GM23338 (cell line): ENCODE measurements around the gene PARD3. TPM values are rescaled to one million over a fixed set of nuclear protein-coding genes. Genes with fewer than 3 reads are reported as not detected.

ENCODE experiments used
- ATAC-seq: fragments of 200-7000 bp; cut with Tn5 transposase; 3 replicates; pipeline ENCODE4 v1.9.1; 2020
- DNase-seq: peaks from one replicate; pipeline ENCODE4 v3.0.0-alpha.2; 2015; ENCODE audit warnings: low spot score
- H2AFZ ChIP-seq: fragments of 200-600 bp; sonication (generic); 2 replicates; pipeline ENCODE4 v1.8.0; 2016; ENCODE audit warnings: antibody characterized with exemption, mild to moderate bottlenecking, moderate library complexity
- H3F3A ChIP-seq: fragments of 200-600 bp; sonication (generic); replicated peaks from 2 replicates; pipeline ENCODE4 v1.8.0; 2017; ENCODE audit warnings: antibody characterized with exemption, mixed run types, low read depth
- H3K27ac ChIP-seq: fragments of 200-600 bp; sonication (generic); 2 replicates; pipeline ENCODE4 v1.6.1; 2016; ENCODE audit warnings: low read depth
- H3K27me3 ChIP-seq: fragments of 200-600 bp; sonication (generic); 2 replicates; pipeline ENCODE4 v1.8.0; 2016; ENCODE audit warnings: mild to moderate bottlenecking, mixed run types, moderate library complexity; ENCODE audit not compliant: insufficient read depth
- H3K36me3 ChIP-seq: fragments of 200-600 bp; sonication (generic); 2 replicates; pipeline ENCODE4 v1.8.0; 2016; ENCODE audit warnings: mild to moderate bottlenecking; ENCODE audit not compliant: insufficient read depth
- H3K4me1 ChIP-seq: fragments of 200-600 bp; sonication (generic); 2 replicates; pipeline ENCODE4 v1.8.0; 2016; ENCODE audit warnings: mild to moderate bottlenecking, moderate library complexity; ENCODE audit not compliant: insufficient read depth
- H3K4me2 ChIP-seq: fragments of 200-600 bp; sonication (generic); 2 replicates; pipeline ENCODE4 v1.7.1; 2017; ENCODE audit warnings: mixed run types
- H3K4me3 ChIP-seq: fragments of 200-600 bp; sonication (generic); 2 replicates; pipeline ENCODE4 v1.6.1; 2016; ENCODE audit warnings: mixed run types
- H3K79me2 ChIP-seq: fragments of 200-600 bp; sonication (generic); replicated peaks from 2 replicates; pipeline ENCODE4 v1.8.0; 2017; ENCODE audit warnings: mild to moderate bottlenecking; ENCODE audit not compliant: insufficient read depth
- H3K9me2 ChIP-seq: fragments of 200-600 bp; sonication (generic); 2 replicates; pipeline ENCODE4 v1.8.0; 2017; ENCODE audit not compliant: insufficient read depth
- H4K20me1 ChIP-seq: fragments of 200-600 bp; sonication (generic); replicated peaks from 2 replicates; pipeline ENCODE4 v1.8.0; 2017; ENCODE audit warnings: mild to moderate bottlenecking; ENCODE audit not compliant: insufficient read depth
- H3K27ac Mint-ChIP-seq: 2 replicates; pipeline ENCODE4 v1.8.0; 2020; ENCODE audit warnings: inconsistent platforms, mild to moderate bottlenecking, moderate library complexity, mixed read lengths
- H3K27me3 Mint-ChIP-seq: 3 replicates; pipeline ENCODE4 v1.8.0; 2022; ENCODE audit warnings: low read depth, mild to moderate bottlenecking, moderate library complexity, mixed read lengths, inconsistent platforms; ENCODE audit not compliant: insufficient read depth, poor library complexity
- H3K36me3 Mint-ChIP-seq: 3 replicates; pipeline ENCODE4 v1.8.0; 2021; ENCODE audit warnings: low read depth, mild to moderate bottlenecking, inconsistent platforms, moderate library complexity, mixed read lengths
- H3K4me1 Mint-ChIP-seq: 3 replicates; pipeline ENCODE4 v1.8.0; 2020; ENCODE audit warnings: mild to moderate bottlenecking, inconsistent platforms, mixed read lengths
- H3K4me3 Mint-ChIP-seq: 3 replicates; pipeline ENCODE4 v1.8.0; 2021; ENCODE audit warnings: moderate library complexity, mild to moderate bottlenecking, inconsistent platforms, mixed read lengths
- H3K9me3 Mint-ChIP-seq: 3 replicates; pipeline ENCODE4 v1.8.0; 2020; ENCODE audit warnings: moderate library complexity, mild to moderate bottlenecking, inconsistent platforms, mixed read lengths
- CREB1 ChIP-seq: fragments of 250-450 bp; sonication (Bioruptor Pico); IDR thresholded peaks from 2 replicates; pipeline ENCODE4 v1.5.0; 2020; ENCODE audit warnings: low read depth, mild to moderate bottlenecking, moderate library complexity
- EZH2 ChIP-seq: fragments of 200-600 bp; sonication (generic); IDR thresholded peaks from one replicate; pipeline ENCODE4 v1.8.0; 2017; ENCODE audit warnings: antibody characterized with exemption, mild to moderate bottlenecking, low read depth; ENCODE audit not compliant: unreplicated experiment
- EZH2phosphoT487 ChIP-seq: fragments of 200-600 bp; sonication (generic); IDR thresholded peaks from one replicate; pipeline ENCODE4 v1.8.1; 2018; ENCODE audit warnings: antibody characterized with exemption; ENCODE audit not compliant: unreplicated experiment
- JUNB ChIP-seq: IDR thresholded peaks from one replicate; pipeline ENCODE4 v1.6.1; 2016; ENCODE audit warnings: antibody characterized with exemption; ENCODE audit not compliant: unreplicated experiment
- NANOG ChIP-seq: IDR thresholded peaks from 2 replicates; pipeline ENCODE4 v1.6.1; 2016; ENCODE audit warnings: antibody characterized with exemption, borderline replicate concordance
- POLR2AphosphoS5 ChIP-seq: IDR thresholded peaks from 2 replicates; pipeline ENCODE4 v1.6.1; 2016; ENCODE audit warnings: antibody characterized with exemption, low read depth
- REST ChIP-seq: IDR thresholded peaks from one replicate; pipeline ENCODE4 v1.6.1; 2018; ENCODE audit warnings: antibody characterized with exemption; ENCODE audit not compliant: unreplicated experiment
- STAT1 ChIP-seq: IDR thresholded peaks from one replicate; pipeline ENCODE4 v1.6.1; 2016; ENCODE audit warnings: antibody characterized with exemption; ENCODE audit not compliant: unreplicated experiment
- ZNF114 ChIP-seq: fragments of 250-450 bp; sonication (Bioruptor Pico); IDR thresholded peaks from 2 replicates; pipeline ENCODE4 v1.5.0; 2020; ENCODE audit warnings: mild to moderate bottlenecking, moderate library complexity
- ZNF331 ChIP-seq: fragments of 250-450 bp; sonication (Bioruptor Pico); IDR thresholded peaks from 2 replicates; pipeline ENCODE4 v1.5.0; 2020; ENCODE audit warnings: low read depth, mild to moderate bottlenecking, moderate library complexity
- polyA plus RNA-seq: library from polyadenylated mRNA; unstranded; fragments of >200 nt; fragmentation: Nextera tagmentation; extraction: Ambion mirVana; gene quantifications from 2 replicates; pipeline ENCODE4 v1.2.1, GENCODE V29; 2016
- total RNA-seq: library from RNA; depleted of rRNA; stranded (reverse); fragments of >200 nt; shearing (Covaris generic); gene quantifications from 2 replicates; pipeline ENCODE4 v1.2.3, GENCODE V29; 2014
- TF ChIP-seq, protein P1 (sequence below): IDR thresholded peaks from 2 replicates; pipeline ENCODE4 v1.6.1; 2016; ENCODE audit warnings: antibody characterized with exemption
- TF ChIP-seq, protein P2 (sequence below): fragments of 250-450 bp; sonication (Bioruptor Pico); IDR thresholded peaks from 2 replicates; pipeline ENCODE4 v1.5.0; 2020; ENCODE audit warnings: mild to moderate bottlenecking, moderate library complexity
- TF ChIP-seq, protein P3 (sequence below), 2 experiments: fragments of 200-600 bp in 1 of 2; sonication (generic) in 1 of 2; conservative IDR thresholded peaks; 2 replicates each; pipeline versions ENCODE4 v1.5.1 to v1.6.1; 2016 to 2017; ENCODE audit warnings: antibody characterized with exemption in 2 of 2, low read depth in 2 of 2, mild to moderate bottlenecking in 2 of 2, moderate library complexity in 1 of 2

The PARD3 gene
- total and polyA plus RNA-seq, 2 experiments from 2014 or later = 30.2 to 51.4 TPM

DNA sequence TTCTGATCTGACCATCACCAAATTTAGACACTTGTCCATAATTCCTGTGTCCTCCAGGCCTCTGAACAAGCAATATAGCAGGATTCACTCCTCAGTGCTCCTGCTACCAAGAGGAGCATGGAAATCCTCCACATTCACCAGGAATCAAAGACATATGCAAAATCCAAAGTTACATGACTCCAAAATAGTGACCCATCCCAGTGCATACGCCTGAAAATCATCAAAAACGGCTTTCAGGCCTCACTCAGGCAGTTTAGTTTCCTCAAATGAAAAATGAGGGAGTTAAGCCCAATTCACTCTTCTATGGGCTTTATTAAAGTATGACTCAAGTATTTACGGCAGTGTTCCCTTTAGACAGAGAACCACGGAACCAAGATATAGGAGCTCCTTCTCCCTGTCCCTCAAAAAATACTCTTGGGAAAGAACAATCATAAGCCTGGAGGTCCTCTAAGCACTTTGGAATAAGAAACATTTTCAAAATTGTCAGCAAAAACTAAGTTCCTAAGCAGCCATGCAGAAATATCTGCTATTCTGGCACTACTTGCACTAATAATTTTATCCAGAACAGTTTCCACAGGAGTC lies 240.7 kb downstream of the PARD3 start:
- H3K4me2 ChIP-seq = no peak overlapping the region
- H3K4me1 ChIP-seq = peaks cover 30% of the 10 kb centered on the region
- Mint-ChIP-seq H3K9me3 (no peaks in the 10 kb centered on the region), H3K4me3 (no peak overlapping the region), H3K27me3 (peaks cover 6% of the 10 kb centered on the region), H3K27ac (no peak overlapping the region; the same call in 1 of the 2 replicates), H3K4me1 (peaks cover 46% of the 10 kb centered on the region), H3K36me3 (no peaks in the 10 kb centered on the region; the same call in 2 of the 3 replicates)
- no peak overlapping the region for H3K4me3 ChIP-seq
- H3K79me2 ChIP-seq = peaks cover 41% of the 10 kb centered on the region
- no peaks in the 10 kb centered on the region for H3K9me2 ChIP-seq
- no peak for ATAC-seq
- H2AFZ ChIP-seq = no peak overlapping the region
- no peaks in the 10 kb centered on the region for H4K20me1 ChIP-seq
- H3K36me3 ChIP-seq = no peaks in the 10 kb centered on the region
- no peak for DNase-seq
- no peaks in the 10 kb centered on the region for H3K27me3 ChIP-seq
- TF ChIP-seq NANOG (no peak), ZNF114 (CRISPR knock-in tag) (no peak), STAT1 (no peak), EZH2 (no peak), EZH2phosphoT487 (no peak), ZNF331 (no peak), JUNB (no peak), POLR2AphosphoS5 (no peak), CREB1 (CRISPR knock-in tag) (no peak), REST (no peak)
- TF ChIP-seq, protein P1, sequence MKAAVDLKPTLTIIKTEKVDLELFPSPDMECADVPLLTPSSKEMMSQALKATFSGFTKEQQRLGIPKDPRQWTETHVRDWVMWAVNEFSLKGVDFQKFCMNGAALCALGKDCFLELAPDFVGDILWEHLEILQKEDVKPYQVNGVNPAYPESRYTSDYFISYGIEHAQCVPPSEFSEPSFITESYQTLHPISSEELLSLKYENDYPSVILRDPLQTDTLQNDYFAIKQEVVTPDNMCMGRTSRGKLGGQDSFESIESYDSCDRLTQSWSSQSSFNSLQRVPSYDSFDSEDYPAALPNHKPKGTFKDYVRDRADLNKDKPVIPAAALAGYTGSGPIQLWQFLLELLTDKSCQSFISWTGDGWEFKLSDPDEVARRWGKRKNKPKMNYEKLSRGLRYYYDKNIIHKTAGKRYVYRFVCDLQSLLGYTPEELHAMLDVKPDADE = no peak
- TF ChIP-seq, protein P2, sequence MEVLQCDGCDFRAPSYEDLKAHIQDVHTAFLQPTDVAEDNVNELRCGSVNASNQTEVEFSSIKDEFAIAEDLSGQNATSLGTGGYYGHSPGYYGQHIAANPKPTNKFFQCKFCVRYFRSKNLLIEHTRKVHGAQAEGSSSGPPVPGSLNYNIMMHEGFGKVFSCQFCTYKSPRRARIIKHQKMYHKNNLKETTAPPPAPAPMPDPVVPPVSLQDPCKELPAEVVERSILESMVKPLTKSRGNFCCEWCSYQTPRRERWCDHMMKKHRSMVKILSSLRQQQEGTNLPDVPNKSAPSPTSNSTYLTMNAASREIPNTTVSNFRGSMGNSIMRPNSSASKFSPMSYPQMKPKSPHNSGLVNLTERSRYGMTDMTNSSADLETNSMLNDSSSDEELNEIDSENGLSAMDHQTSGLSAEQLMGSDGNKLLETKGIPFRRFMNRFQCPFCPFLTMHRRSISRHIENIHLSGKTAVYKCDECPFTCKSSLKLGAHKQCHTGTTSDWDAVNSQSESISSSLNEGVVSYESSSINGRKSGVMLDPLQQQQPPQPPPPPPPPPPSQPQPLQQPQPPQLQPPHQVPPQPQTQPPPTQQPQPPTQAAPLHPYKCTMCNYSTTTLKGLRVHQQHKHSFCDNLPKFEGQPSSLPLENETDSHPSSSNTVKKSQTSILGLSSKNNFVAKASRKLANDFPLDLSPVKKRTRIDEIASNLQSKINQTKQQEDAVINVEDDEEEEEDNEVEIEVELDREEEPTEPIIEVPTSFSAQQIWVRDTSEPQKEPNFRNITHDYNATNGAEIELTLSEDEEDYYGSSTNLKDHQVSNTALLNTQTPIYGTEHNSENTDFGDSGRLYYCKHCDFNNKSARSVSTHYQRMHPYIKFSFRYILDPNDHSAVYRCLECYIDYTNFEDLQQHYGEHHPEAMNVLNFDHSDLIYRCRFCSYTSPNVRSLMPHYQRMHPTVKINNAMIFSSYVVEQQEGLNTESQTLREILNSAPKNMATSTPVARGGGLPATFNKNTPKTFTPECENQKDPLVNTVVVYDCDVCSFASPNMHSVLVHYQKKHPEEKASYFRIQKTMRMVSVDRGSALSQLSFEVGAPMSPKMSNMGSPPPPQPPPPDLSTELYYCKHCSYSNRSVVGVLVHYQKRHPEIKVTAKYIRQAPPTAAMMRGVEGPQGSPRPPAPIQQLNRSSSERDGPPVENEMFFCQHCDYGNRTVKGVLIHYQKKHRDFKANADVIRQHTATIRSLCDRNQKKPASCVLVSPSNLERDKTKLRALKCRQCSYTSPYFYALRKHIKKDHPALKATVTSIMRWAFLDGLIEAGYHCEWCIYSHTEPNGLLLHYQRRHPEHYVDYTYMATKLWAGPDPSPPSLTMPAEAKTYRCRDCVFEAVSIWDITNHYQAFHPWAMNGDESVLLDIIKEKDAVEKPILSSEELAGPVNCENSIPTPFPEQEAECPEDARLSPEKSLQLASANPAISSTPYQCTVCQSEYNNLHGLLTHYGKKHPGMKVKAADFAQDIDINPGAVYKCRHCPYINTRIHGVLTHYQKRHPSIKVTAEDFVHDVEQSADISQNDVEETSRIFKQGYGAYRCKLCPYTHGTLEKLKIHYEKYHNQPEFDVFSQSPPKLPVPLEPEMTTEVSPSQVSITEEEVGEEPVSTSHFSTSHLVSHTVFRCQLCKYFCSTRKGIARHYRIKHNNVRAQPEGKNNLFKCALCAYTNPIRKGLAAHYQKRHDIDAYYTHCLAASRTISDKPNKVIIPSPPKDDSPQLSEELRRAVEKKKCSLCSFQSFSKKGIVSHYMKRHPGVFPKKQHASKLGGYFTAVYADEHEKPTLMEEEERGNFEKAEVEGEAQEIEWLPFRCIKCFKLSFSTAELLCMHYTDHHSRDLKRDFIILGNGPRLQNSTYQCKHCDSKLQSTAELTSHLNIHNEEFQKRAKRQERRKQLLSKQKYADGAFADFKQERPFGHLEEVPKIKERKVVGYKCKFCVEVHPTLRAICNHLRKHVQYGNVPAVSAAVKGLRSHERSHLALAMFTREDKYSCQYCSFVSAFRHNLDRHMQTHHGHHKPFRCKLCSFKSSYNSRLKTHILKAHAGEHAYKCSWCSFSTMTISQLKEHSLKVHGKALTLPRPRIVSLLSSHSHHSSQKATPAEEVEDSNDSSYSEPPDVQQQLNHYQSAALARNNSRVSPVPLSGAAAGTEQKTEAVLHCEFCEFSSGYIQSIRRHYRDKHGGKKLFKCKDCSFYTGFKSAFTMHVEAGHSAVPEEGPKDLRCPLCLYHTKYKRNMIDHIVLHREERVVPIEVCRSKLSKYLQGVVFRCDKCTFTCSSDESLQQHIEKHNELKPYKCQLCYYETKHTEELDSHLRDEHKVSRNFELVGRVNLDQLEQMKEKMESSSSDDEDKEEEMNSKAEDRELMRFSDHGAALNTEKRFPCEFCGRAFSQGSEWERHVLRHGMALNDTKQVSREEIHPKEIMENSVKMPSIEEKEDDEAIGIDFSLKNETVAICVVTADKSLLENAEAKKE (CRISPR knock-in tag) = no peak
- TF ChIP-seq, protein P3, sequence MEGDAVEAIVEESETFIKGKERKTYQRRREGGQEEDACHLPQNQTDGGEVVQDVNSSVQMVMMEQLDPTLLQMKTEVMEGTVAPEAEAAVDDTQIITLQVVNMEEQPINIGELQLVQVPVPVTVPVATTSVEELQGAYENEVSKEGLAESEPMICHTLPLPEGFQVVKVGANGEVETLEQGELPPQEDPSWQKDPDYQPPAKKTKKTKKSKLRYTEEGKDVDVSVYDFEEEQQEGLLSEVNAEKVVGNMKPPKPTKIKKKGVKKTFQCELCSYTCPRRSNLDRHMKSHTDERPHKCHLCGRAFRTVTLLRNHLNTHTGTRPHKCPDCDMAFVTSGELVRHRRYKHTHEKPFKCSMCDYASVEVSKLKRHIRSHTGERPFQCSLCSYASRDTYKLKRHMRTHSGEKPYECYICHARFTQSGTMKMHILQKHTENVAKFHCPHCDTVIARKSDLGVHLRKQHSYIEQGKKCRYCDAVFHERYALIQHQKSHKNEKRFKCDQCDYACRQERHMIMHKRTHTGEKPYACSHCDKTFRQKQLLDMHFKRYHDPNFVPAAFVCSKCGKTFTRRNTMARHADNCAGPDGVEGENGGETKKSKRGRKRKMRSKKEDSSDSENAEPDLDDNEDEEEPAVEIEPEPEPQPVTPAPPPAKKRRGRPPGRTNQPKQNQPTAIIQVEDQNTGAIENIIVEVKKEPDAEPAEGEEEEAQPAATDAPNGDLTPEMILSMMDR (conservative IDR thresholded peaks at IDR 0.05; ENCODE audit: low read depth in 2 of 2) = no peak
- H3K27ac ChIP-seq = no peak overlapping the region
- H3F3A ChIP-seq = 0 out of 2 replicates have a peak, but pooled peaks cover 2% of the 10 kb centered on the region
